Activated naive CD8-positive, alpha-beta T cell (primary cell): ENCODE results near the gene PGF.

ENCODE experiments used
- H3K27ac Mint-ChIP-seq: one replicate; pipeline ENCODE4 v1.8.0; 2021; ENCODE audit warnings: mixed read lengths
- H3K27me3 Mint-ChIP-seq: one replicate; pipeline ENCODE4 v1.8.0; 2021; ENCODE audit warnings: mixed read lengths
- H3K36me3 Mint-ChIP-seq: one replicate; pipeline ENCODE4 v1.8.0; 2021; ENCODE audit warnings: mixed read lengths
- H3K4me1 Mint-ChIP-seq: one replicate; pipeline ENCODE4 v1.8.0; 2021; ENCODE audit warnings: low read depth, mixed read lengths
- H3K4me3 Mint-ChIP-seq: one replicate; pipeline ENCODE4 v1.8.0; 2021; ENCODE audit warnings: mild to moderate bottlenecking, mixed read lengths
- H3K9me3 Mint-ChIP-seq: one replicate; pipeline ENCODE4 v1.8.0; 2021; ENCODE audit warnings: low read depth, mixed read lengths

Gene PGF

DNA sequence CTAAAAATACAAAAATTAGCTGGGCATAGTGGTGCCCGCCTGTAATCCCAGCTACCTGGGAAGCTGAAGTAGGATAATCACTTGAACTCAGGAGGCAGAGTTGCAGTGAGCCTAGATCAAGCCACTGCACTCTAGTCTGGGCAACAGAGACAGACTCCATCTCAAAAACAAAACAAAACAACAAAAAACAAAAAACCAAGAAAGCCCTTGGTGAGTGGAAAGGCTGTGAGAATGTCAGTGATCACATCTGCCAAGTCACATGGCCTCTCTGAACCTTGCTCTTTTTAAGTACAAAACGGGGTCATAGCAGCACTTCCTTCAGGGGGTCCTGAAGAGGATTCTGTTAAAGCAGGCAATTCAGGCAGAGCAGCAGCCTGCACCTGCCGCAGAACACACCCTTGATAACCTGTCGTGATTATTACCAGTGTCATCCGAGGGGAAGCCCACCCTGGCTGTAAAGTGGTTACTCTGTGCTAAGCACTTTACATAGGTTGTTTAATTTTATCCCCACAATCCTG lies 41.9 kb downstream of the PGF start:
- Mint-ChIP-seq H3K36me3 (no peaks in the 10 kb centered on the region), H3K4me3 (no peak overlapping the region), H3K9me3 (no peaks in the 10 kb centered on the region), H3K27me3 (no peaks in the 10 kb centered on the region), H3K4me1 (no peaks in the 10 kb centered on the region), H3K27ac (no peak overlapping the region)

- Mint-ChIP-seq H3K9me3 (no peaks in the 10 kb centered on the region), H3K4me3 (no peak overlapping the region), H3K4me1 (no peaks in the 10 kb centered on the region), H3K36me3 (no peaks in the 10 kb centered on the region), H3K27ac (no peak overlapping the region), H3K27me3 (no peaks in the 10 kb centered on the region)
Measured at GRCh38 chr14:74912801-74913200, 42.6 kb downstream of the PGF start.

GRCh38 chr14:74912111-74912510 lies 43.3 kb downstream of the PGF start:
- peaks cover 3% of the 10 kb centered on the region for H3K4me1 Mint-ChIP-seq
- no peaks in the 10 kb centered on the region for H3K36me3 Mint-ChIP-seq
- no peaks in the 10 kb centered on the region for H3K9me3 Mint-ChIP-seq
- no peak overlapping the region for H3K27ac Mint-ChIP-seq
- H3K27me3 Mint-ChIP-seq: no peaks in the 10 kb centered on the region
- no peak overlapping the region for H3K4me3 Mint-ChIP-seq

- no peaks in the 10 kb centered on the region for H3K27me3 Mint-ChIP-seq
- peaks cover 4% of the 10 kb centered on the region for H3K4me1 Mint-ChIP-seq
- no peaks in the 10 kb centered on the region for H3K9me3 Mint-ChIP-seq
- no peak overlapping the region for H3K27ac Mint-ChIP-seq
- no peak overlapping the region for H3K4me3 Mint-ChIP-seq
- H3K36me3 Mint-ChIP-seq: no peaks in the 10 kb centered on the region
Measured at GRCh38 chr14:74911704-74912103, 43.7 kb downstream of the PGF start.

GRCh38 chr14:74911221-74911620 lies 44.2 kb downstream of the PGF start:
- H3K27me3 Mint-ChIP-seq: no peaks in the 10 kb centered on the region
- no peak overlapping the region for H3K27ac Mint-ChIP-seq
- no peak overlapping the region for H3K4me3 Mint-ChIP-seq
- H3K9me3 Mint-ChIP-seq: no peaks in the 10 kb centered on the region
- no peaks in the 10 kb centered on the region for H3K36me3 Mint-ChIP-seq
- peaks cover 4% of the 10 kb centered on the region for H3K4me1 Mint-ChIP-seq

DNA sequence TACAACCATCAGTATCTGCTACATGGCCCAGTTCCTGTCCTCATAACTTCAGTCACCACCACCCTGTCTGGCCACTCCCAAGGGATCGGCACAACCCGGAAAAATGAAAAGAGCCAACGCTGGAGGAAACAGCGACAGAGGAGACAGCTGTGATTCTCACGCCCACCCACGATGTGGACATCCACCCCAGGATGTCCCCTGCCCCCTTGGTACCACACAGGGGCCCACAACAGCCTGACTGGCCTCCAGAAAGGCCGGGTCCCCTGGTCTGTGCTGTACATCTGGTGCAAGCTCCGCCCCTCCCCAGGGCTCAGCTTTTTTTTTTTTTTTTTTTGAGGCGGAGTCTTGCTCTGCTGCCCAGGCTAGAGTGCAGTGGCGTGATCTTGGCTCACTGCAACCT lies 44.8 kb downstream of the PGF start:
- Mint-ChIP-seq H3K27me3 (no peaks in the 10 kb centered on the region), H3K4me1 (peaks cover 6% of the 10 kb centered on the region), H3K9me3 (no peaks in the 10 kb centered on the region), H3K4me3 (no peak overlapping the region), H3K27ac (no peak overlapping the region), H3K36me3 (no peaks in the 10 kb centered on the region)

DNA sequence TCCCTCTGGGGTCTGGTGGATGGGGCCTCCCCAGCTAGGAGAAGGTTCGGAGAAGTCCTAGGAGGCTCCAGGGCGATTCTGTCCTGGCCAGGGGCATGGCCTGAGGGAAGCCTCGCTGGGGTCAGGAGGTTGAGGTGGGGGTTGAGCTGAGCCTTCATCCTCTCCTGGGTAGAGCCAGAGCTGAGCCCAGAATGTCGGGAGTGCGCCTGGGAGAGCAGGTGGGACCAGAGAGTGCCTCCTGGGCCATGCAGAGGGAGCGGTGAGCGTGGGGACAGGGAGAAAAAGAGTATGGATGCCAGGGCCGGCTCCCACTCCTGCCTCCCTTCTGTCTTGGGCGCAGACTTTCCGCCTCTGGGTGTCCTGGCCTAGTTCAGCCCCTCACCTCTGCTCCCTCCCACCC lies 45.5 kb downstream of the PGF start:
- peaks cover 6% of the 10 kb centered on the region for H3K4me1 Mint-ChIP-seq
- H3K9me3 Mint-ChIP-seq: no peaks in the 10 kb centered on the region
- H3K36me3 Mint-ChIP-seq: no peaks in the 10 kb centered on the region
- no peaks in the 10 kb centered on the region for H3K27me3 Mint-ChIP-seq
- H3K27ac Mint-ChIP-seq: no peak overlapping the region
- no peak overlapping the region for H3K4me3 Mint-ChIP-seq

DNA sequence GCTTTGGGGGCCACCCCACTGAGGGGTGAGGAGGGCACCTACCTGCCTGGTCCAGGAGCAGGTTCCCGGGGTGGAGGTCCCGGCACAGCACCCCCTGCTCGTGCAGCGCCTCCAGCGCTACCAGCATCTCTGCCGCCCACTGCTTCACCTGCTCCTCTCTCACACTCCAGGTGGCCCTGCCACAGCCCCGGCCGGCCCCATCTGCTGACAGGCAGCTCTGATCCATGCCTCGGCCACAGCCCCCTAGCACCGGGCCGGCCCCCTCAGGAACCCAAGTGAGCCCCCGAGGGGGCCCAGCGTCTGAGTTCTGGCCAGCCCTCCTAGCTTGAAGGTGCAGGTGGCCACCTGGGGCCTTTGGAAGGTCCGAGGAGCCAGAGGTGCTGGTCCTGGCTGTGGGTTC lies 45.9 kb downstream of the PGF start:
- no peak overlapping the region for H3K27ac Mint-ChIP-seq
- no peaks in the 10 kb centered on the region for H3K36me3 Mint-ChIP-seq
- H3K27me3 Mint-ChIP-seq: no peaks in the 10 kb centered on the region
- H3K4me1 Mint-ChIP-seq: peaks cover 6% of the 10 kb centered on the region
- H3K4me3 Mint-ChIP-seq: no peak overlapping the region
- H3K9me3 Mint-ChIP-seq: no peaks in the 10 kb centered on the region

- Mint-ChIP-seq H3K4me1 (peaks cover 6% of the 10 kb centered on the region), H3K27ac (no peak overlapping the region), H3K27me3 (no peaks in the 10 kb centered on the region)
Measured at GRCh38 chr14:74908861-74909341, 46.5 kb downstream of the PGF start.

GRCh38 chr14:74907744-74908143 lies 47.7 kb downstream of the PGF start:
- H3K4me3 Mint-ChIP-seq: no peak overlapping the region
- no peaks in the 10 kb centered on the region for H3K36me3 Mint-ChIP-seq
- no peaks in the 10 kb centered on the region for H3K9me3 Mint-ChIP-seq
- H3K4me1 Mint-ChIP-seq: peaks cover 6% of the 10 kb centered on the region
- no peaks in the 10 kb centered on the region for H3K27me3 Mint-ChIP-seq
- H3K27ac Mint-ChIP-seq: no peak overlapping the region

More at GRCh38 chr14:74908861-74909341, 46.5 kb downstream of the PGF start:
- Mint-ChIP-seq H3K36me3 (no peaks in the 10 kb centered on the region), H3K9me3 (no peaks in the 10 kb centered on the region), H3K4me3 (no peak overlapping the region)

DNA sequence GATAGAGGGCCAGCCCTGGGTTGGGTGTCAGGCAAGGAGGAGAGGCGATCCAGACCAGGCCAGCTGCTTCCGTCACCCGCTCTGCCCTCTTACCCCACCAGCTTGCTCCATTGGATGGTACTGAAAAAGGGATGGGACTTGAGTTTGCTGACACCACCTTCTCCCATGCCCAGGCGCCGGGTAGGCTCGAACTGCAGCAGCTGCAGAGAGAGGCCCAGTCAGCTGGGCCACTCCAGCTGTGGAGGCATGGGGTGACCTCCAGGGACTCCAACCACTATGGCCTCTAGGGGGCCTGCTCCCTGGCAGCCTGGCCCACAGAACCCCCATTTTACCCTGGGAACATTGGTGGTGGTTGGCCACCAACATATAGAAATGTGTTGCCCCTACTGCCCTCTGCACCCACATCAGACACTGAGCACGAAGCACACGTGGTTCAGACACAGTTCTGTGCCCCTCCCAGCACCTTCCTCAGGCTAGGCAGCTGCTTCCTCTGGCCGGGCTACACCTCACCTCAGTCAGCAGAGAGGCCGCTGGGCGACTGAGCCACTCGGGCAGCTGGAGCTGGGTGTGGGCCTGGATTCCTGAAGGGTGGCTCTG lies 48.4 kb downstream of the PGF start:
- peaks cover 6% of the 10 kb centered on the region for H3K4me1 Mint-ChIP-seq
- H3K36me3 Mint-ChIP-seq: no peaks in the 10 kb centered on the region
- no peaks in the 10 kb centered on the region for H3K9me3 Mint-ChIP-seq
- H3K27me3 Mint-ChIP-seq: no peaks in the 10 kb centered on the region
- H3K27ac Mint-ChIP-seq: no peak overlapping the region
- H3K4me3 Mint-ChIP-seq: no peak overlapping the region

GRCh38 chr14:74905595-74906142 lies 49.7 kb downstream of the PGF start:
- H3K4me1 Mint-ChIP-seq: peaks cover 6% of the 10 kb centered on the region
- H3K4me3 Mint-ChIP-seq: no peak overlapping the region
- no peaks in the 10 kb centered on the region for H3K27me3 Mint-ChIP-seq
- H3K36me3 Mint-ChIP-seq: no peaks in the 10 kb centered on the region
- H3K9me3 Mint-ChIP-seq: no peaks in the 10 kb centered on the region
- H3K27ac Mint-ChIP-seq: peak overlapping the region; percentile 72

DNA sequence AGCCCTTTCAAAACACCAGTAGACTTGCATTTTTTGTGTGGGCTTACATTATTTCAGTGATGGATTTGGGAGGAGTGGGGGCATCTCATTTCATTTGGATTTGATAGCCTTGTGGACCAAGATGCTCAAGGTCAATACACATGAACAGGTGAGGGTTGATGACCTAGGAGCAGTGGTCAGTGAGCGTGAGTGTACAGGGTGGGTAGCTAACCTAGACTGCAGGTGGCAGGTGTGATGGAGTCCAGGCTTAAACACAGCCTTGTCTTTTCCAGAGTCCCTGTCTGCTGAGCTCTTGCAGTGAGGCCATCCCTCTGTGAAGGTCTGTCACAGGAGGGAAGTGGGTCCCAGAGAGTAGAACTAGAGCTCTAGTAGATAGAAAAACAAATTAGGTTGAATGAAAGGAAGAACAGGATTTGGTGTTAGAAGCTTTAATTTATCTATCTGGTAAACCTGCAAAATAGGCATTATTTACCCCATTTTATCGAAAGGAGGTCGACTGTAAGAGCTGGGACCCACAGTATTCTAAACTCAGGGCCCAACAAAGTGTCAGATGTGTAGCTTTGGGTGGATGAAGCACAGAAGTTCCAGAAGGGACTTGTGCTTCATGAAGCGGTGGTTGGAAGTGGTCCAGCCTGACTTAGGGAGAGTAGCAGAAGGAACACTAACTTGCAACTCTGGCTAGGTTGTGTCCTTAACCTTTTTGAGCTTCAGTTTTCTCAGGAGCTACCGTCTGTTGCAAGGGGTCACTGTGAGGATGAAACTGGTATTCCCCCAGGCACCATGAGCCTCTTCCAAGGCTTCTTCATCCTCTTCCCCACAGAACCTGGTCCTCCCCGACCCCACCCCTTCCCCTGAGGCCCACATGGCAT lies 50.5 kb downstream of the PGF start:
- Mint-ChIP-seq H3K4me1 (peaks cover 6% of the 10 kb centered on the region), H3K9me3 (no peaks in the 10 kb centered on the region), H3K36me3 (no peaks in the 10 kb centered on the region), H3K4me3 (no peak overlapping the region), H3K27ac (peak overlapping the region; percentile 47), H3K27me3 (no peaks in the 10 kb centered on the region)

DNA sequence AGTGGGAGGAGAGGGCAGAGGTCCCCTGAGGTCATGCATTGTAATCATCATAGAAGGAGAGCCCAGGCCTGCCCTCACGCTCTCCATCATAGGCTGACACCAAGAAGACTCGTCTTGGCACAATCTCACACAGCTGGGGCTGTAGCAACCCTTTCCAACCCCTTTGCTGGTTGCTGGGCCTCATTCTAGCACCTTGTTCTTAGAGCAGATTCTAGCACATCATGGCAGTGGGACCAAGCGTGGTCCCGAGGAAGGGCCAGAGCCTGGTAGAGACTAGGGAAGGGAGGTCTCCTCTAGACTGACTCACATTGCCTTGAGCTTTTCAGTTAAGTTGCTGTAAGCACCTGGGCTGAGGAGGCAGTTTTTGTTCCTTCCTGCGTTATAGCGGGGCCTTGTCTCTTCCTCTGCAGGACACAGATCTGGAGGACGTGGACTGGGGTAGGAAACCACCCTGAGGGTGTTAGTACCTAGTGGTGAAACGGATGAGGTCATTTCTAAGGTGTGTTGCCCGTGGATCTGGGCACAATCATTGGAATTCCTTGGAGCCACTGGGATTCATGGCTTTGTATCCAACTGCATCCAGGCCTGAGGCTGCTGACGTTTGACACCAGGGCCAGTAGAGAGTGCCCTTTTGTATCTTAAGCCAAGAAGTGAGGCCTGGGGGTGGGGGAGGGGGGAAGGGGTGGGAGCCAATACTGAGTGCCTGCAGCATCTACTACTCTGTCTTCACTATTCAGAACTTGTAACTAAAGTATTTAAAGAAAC lies 52.3 kb downstream of the PGF start:
- Mint-ChIP-seq H3K27me3 (no peaks in the 10 kb centered on the region), H3K27ac (peak overlapping the region; percentile 12), H3K36me3 (peaks cover 6% of the 10 kb centered on the region), H3K4me1 (peaks cover 6% of the 10 kb centered on the region), H3K4me3 (no peak overlapping the region), H3K9me3 (no peaks in the 10 kb centered on the region)

GRCh38 chr14:74898694-74899093 lies 56.7 kb downstream of the PGF start:
- Mint-ChIP-seq H3K4me1 (peaks cover 2% of the 10 kb centered on the region), H3K4me3 (no peak overlapping the region), H3K27ac (peak overlapping the region; percentile 34), H3K27me3 (no peaks in the 10 kb centered on the region), H3K36me3 (peaks cover 11% of the 10 kb centered on the region), H3K9me3 (no peaks in the 10 kb centered on the region)
